GM06990 (cell line): ENCODE data around the gene PBX1.
A peak's percentile ranks its signal among the peaks of the same experiment; 100 is the strongest.

Source experiments
- DNase-seq: peaks from one replicate; pipeline ENCODE4 v3.0.0-alpha.2; 2011; ENCODE audit not compliant: insufficient read length; ENCODE audit errors: extremely low read depth
- H3K27me3 ChIP-seq: replicated peaks from 2 replicates; pipeline ENCODE4 v1.6.0; 2011; ENCODE audit warnings: low read length; ENCODE audit not compliant: control insufficient read depth, insufficient read depth
- H3K36me3 ChIP-seq: 2 replicates; pipeline ENCODE4 v1.5.1; 2011; ENCODE audit warnings: low read length; ENCODE audit not compliant: control insufficient read depth, insufficient read depth
- H3K4me3 ChIP-seq: replicated peaks from 2 replicates; pipeline ENCODE4 v1.5.1; 2011; ENCODE audit warnings: low read depth, mild to moderate bottlenecking, control low read depth, low read length
- TF ChIP-seq, protein P1 (sequence below): IDR thresholded peaks from 2 replicates; pipeline ENCODE4 v1.5.1; 2011; ENCODE audit warnings: low read length, control low read depth, mild to moderate bottlenecking, inconsistent platforms; ENCODE audit not compliant: insufficient read depth, poor library complexity, severe bottlenecking

Gene PBX1

DNA sequence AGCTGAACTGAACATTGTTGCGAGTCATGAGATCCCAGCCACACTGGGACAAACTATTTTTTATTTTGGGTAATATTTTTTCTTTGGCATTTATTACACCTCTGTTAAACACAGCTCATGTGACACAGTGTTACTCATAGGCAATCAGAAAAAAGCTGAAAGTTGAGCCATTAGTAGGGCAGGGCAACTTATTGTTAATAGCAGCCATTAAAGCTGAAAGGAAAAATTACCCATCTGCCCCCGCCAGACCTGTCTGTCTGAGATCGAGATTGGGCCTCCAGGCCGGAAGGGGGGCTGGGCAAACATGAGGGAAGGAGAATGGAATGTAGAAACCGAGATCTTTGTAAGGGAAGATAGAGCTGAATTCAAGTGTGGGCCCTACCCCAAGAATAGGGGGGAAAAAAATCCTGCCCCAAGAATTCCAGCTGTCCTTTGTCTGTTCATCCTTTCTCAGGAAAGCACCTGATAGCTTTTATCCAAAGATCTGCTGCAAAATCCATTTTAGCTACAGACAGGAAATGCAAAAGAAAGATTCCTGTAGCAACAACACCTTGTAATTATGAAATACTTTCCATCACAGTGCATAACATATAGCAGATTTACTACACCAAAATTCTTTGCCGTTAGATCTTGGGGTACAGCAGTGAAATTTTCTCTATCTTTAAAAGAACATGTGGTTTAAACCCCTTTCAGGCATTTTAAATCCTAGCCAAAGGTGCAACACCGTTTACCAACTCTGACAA is 212.8 kb downstream of the PBX1 start:
- DNase-seq, result no peak
- H3K36me3 ChIP-seq, result no peaks in the 10 kb centered on the region
- H3K4me3 ChIP-seq, result no peak overlapping the region
- TF ChIP-seq, protein P1, sequence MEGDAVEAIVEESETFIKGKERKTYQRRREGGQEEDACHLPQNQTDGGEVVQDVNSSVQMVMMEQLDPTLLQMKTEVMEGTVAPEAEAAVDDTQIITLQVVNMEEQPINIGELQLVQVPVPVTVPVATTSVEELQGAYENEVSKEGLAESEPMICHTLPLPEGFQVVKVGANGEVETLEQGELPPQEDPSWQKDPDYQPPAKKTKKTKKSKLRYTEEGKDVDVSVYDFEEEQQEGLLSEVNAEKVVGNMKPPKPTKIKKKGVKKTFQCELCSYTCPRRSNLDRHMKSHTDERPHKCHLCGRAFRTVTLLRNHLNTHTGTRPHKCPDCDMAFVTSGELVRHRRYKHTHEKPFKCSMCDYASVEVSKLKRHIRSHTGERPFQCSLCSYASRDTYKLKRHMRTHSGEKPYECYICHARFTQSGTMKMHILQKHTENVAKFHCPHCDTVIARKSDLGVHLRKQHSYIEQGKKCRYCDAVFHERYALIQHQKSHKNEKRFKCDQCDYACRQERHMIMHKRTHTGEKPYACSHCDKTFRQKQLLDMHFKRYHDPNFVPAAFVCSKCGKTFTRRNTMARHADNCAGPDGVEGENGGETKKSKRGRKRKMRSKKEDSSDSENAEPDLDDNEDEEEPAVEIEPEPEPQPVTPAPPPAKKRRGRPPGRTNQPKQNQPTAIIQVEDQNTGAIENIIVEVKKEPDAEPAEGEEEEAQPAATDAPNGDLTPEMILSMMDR, result no peak
- H3K27me3 ChIP-seq, result no peaks in the 10 kb centered on the region

DNA sequence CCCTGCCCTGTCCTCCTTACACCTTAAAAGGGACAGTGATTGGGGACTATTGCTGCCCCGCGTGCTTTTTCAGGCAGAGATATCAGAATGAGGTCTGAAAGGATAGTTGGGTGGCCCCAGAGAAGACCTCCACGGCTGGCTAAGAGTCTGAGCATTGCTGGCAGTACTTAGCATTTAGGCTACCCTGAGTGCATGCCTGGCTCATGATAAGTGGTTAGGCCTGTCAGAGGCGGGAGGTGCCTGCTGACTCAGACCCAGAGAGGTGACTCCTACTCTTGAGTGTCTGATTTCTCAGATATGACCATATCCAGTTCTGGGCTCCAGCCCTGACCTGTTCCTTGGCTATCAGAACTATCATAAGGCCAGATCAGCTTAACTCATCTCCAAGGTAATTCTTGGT is 213.7 kb downstream of the PBX1 start:
- no peaks in the 10 kb centered on the region for H3K27me3 ChIP-seq
- DNase-seq, result no peak
- TF ChIP-seq, protein P1, result no peak
- H3K4me3 ChIP-seq, result no peak overlapping the region
- no peaks in the 10 kb centered on the region for H3K36me3 ChIP-seq

DNA sequence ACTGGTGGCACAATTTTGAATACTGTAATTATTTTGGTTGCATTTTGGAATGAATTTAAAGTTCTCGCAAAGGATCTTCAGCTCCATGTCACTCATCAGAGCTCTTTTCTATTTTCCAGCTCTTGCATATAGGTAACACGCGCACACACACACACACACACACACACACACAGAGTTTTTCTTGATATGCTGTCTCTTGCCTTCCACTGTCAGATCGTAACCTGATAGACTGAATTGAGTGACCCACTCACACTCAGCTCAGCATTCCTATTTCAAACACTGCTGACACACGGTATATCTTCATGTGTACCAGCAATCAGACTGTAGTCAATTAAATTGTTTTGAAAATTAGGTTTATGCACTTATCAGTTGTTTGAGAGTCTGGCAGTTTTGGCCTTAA is 214.1 kb downstream of the PBX1 start:
- H3K27me3 ChIP-seq, result no peaks in the 10 kb centered on the region
- H3K36me3 ChIP-seq, result no peaks in the 10 kb centered on the region
- no peak for DNase-seq
- TF ChIP-seq, protein P1, result no peak
- H3K4me3 ChIP-seq, result no peak overlapping the region

DNA sequence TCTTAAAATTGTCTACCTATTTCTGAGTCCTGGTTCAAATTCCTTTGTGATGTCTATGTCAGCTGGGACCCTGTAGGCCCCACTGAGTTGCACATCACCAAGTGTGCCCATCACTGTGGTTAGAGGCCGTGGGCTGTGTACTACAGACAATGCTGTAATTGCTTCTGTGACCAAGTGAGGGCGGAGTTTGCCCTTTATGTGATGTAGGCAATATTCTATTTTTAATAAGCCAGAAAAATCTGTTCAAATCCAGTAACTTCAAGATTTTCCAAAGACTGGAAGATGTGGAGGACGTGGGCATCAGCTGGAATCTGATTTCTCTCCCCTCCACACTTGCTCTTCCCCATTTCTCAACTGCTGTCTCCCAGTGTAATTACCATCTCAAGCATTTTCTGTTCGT is 215.4 kb downstream of the PBX1 start:
- TF ChIP-seq, protein P1, result peak; percentile 6
- Histone ChIP-seq H3K27me3 (0 out of 2 replicates have a peak, but pooled peaks cover 1% of the 10 kb centered on the region), H3K36me3 (no peaks in the 10 kb centered on the region), H3K4me3 (no peak overlapping the region)
- DNase-seq, result no peak

DNA sequence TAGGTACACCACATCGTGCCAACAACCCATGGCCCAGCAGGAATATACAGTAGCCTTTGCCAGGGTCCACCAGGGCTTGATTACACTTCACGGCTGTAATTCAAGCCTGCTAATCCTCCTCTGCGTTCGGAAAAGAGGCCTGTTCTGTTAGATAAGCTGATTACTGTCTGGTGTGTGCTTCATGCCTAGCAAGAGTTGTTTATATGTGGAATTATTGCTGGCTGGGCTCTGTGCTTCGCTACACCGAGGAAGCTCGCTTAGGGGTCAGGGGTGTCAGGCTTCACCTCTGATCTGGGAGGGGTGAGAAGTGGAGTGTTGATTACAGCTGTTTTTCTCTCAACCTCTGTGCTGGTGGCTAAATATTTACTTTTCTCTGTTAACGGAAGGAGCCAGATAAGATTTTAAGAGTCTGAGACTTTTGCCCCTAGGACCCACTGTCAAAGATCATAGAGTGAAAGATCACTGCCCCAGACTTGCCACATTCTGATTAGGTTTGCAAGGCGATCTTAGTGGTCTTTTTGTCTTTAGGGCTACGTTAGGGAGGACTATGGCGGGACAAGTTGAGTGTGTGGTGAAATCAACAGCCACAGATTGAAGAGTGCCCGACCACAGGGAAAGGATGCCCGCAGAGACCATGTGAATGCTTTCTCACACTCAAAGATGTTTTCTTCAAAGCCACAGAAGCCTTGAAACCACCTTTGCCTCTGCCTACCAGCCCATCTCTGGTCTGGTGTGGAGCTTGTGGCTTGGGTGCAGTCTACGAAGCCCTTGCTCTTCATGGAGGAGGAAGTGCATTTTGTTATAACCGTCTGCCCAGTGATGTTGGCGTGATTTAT is 216.1 kb downstream of the PBX1 start:
- TF ChIP-seq, protein P1, result no peak
- no peaks in the 10 kb centered on the region for H3K36me3 ChIP-seq
- 0 out of 2 replicates have a peak, but pooled peaks cover 2% of the 10 kb centered on the region for H3K27me3 ChIP-seq
- DNase-seq, result no peak
- H3K4me3 ChIP-seq, result no peak overlapping the region
